IMR-90 (cell line): ENCODE data around the gene HOXD9. TPM values are rescaled to one million over a fixed set of nuclear protein-coding genes. Genes with fewer than 3 reads are reported as not detected.

Source experiments
- CTCF ChIP-seq: conservative IDR thresholded peaks from 2 replicates; pipeline ENCODE4 v1.5.1; 2012; ENCODE audit warnings: mild to moderate bottlenecking, low read depth, low read length, improper control_type of control experiment
- polyA plus RNA-seq, 3 experiments: library from polyadenylated mRNA; depleted of rRNA; stranded (reverse); fragments of >200 nt; gene quantifications; 2 replicates each; pipeline ENCODE4 v1.2.3, GENCODE V29; 2012; ENCODE audit warnings: low replicate concordance in 1 of 3
- total RNA-seq: library from RNA; depleted of rRNA; stranded (reverse); fragments of >200 nt; gene quantifications from 2 replicates; pipeline ENCODE4 v1.2.3, GENCODE V29; 2012

HOXD9 gene
- total and polyA plus RNA-seq, 2 of the 4 experiments (the other 2 are of a cell fraction), result not detected

GRCh38 chr2:176092270-176093144 lies 30.0 kb upstream of the HOXD9 start, which contains the start of gene HOXD13 (continued):
- no peak for TF ChIP-seq CTCF
